HG02973 (cell line): ENCODE data around the gene PLAAT3.
"Not testable (repeated sequence)": the region's sequence is repeated elsewhere in the genome, so short reads cannot be mapped to it uniquely, and the experiment has no call there.

Experiments
- ATAC-seq: cut with Tn5 transposase; IDR thresholded peaks from one replicate; pipeline ENCODE4 v1.9.1; 2021; ENCODE audit warnings: moderate library complexity; ENCODE audit not compliant: unreplicated experiment

Gene PLAAT3

DNA sequence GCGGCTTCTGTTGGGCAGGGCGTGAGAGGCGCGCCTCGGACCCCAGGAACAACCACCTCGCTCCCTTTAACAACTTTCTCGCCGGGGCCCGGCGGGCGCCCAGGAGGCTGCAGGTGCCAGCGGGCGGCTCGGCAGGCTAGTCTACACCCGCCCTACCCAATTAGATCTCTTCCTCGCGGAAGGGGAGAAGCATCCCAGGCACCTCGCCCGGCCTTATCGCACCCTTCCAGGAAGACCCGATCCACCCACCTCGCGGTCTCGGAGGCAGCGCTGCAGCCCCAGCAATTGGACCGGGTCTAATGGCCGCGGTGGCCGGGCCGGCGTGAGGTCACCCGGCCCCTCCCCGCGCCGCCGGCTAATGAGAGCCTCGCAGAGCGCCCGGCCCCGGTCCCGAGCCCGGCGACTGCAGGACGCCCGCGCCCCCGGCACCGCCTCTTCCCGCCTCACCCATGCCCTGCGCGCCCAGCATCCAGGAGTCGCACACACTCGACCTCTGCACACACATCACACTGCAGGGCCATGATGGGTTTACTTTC lies at the start of gene PLAAT3:
PLAAT3 (minus strand) TSS at position 298 of the 536 bp plus-strand sequence. CDS start 419 bp downstream, outside the sequence.
- no peak for ATAC-seq

DNA sequence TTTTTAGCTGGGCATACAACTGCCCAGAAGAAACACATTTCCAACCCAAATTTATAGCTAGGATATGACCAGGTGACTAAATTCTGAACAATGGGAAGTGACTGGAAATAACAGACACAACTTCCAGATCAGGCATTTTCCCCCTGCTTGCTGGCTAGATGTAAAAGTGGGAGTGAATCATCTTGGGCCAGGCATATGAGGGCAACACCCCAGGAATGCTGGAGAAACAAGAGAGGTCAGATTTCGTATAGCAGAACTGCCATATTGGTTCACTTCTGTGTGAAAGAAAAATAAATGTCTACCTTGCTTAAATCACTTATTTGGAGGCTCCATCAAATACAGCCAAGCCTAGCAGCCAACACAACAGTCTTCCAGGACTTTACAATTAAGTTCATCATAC lies 49.6 kb upstream of the PLAAT3 start:
- no peak for ATAC-seq

- no peak for ATAC-seq
Measured at GRCh38 chr11:63660972-63661371, 46.7 kb upstream of the PLAAT3 start.

- no peak for ATAC-seq
Measured at GRCh38 chr11:63652671-63653070, 38.4 kb upstream of the PLAAT3 start.

DNA sequence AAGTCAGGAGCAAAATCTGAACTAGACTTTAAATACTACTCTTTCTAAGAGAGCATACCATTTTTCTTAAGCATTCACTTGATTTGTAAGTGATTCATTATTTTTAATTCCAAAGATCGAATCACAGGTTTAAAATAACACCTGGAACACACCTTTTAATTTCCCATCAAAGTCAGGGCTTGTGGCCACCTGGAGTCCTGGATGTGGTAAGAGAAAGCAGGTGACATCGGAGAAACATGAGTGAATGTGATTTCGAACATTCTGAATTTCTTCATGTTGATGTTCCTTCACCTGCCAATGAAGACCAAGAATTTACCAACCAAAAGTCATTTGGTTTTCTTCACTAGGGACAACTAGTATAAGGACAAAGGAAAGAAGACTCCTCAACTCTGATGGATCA lies 29.0 kb upstream of the PLAAT3 start:
- no peak for ATAC-seq

GRCh38 chr11:63641727-63642126 lies 27.5 kb upstream of the PLAAT3 start:
- no peak for ATAC-seq

DNA sequence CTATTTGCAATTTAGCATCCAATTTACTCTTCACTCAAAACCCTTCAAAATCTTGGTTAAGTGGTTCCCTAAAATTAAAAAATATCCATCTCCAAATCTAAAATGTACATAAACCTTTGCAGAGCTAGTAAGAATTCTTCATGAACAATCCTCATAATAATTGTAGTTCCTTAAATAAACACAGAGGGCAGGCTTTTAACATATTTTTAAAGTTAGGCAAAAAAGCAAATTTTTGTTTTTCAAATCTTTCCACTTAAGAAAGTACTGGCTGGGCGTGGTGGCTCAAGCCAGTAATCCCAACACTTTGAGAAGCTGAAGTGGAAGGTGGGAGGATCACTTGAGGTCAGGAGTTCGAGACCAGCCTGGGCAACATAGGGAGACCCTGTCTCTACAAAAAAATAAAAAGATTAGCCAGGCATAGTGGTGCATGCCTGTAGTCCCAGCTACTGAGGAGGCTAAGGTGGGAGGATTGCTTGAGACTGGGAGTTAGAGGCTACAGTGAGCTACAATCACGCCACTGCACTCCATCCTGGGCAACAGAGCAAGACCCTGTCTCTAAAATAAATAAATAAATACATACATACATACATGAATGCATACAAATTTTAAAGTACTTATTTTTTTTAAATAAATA lies 25.1 kb upstream of the PLAAT3 start:
- ATAC-seq: no peak

DNA sequence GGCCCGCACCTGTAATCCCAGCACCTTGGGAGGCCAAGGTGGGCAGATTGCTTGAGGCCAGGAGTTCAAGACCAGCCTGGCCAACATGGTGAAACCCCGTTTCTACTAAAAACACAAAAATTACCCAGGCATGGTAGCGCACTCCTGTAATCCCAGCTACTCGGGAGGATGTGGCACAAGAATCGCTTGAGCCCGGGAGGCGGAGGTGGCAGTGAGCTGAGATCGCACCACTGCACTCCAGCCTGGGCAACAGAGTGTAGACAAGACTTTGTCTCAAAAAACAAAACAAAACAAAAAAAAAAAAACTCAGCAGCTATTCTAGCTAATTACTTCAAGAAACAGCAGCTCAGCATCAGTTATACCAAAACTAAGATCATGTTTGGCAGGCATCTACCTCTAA lies 24.2 kb upstream of the PLAAT3 start:
- ATAC-seq: not testable (repeated sequence)

- no peak for ATAC-seq
Measured at GRCh38 chr11:63635762-63636465, 21.7 kb upstream of the PLAAT3 start.

GRCh38 chr11:63629426-63629825 lies 15.2 kb upstream of the PLAAT3 start:
- no peak for ATAC-seq

DNA sequence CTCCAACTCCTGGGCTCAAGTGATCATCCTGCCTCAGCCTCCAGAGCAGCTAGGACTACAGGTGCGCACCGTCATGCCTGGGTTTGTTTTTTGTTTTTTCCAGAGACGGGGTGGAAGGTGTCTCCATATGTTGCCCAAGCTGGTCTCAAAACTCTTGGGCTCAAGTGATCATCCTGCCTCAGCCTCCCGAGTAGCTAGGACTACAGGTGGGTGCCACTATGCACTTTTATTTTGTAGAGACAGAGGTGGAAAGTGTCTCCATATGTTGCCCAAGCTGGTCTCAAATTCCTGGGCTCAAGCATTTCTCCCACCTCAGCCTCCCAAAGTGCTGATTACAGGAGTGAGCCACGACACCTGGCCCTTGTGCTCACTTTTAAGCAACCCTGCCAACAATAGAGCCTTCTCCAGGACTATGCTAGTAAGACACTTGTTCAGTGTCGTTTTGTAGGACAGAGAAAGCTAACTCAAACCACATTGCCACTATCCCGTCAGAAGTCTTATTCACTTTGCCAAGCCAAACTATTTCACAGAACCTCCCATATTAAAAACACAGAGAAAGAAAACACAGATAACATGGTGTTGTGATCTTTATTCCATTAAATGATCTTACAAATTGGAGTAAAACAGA lies 9.4 kb upstream of the PLAAT3 start:
- no peak for ATAC-seq

DNA sequence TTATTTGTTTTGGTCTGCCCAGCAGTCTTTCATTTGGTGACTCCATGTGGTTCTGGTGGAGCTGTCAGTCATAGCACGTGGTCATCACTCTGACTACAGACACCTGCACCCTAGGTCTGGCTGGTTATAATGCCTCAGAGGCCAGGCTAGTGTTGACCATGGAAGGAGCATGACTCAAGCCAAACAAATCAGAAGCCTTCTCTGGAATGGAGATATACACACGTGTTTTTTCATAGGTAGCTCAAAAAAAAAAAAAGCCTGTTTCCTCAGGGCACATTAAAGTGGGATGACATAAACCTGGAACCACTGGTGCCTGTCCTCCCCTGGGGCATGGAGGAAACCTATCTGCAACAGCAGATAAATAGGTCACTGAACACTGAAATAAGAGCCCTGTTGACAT lies 8.1 kb upstream of the PLAAT3 start:
- ATAC-seq: no peak

GRCh38 chr11:63621071-63621470 lies 6.8 kb upstream of the PLAAT3 start:
- ATAC-seq: no peak

DNA sequence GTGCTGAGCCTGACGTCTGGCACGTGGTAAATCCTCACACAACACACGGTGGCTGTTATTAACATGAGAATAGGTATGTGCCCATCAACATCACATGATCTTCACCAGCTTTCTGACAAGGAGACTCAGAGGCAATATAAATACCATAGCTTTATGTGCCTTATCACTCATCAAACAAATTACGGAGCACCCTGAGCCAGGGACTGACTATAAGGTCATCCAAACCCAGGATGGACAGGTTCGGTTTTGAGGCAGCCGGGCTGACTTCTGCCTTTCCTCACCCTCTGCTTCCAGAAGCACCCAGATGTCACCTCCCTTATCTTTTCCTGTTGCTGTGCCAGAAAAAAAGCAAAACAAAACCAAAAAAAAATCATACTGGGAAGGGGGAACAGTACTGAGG lies 5.7 kb upstream of the PLAAT3 start:
- no peak for ATAC-seq

DNA sequence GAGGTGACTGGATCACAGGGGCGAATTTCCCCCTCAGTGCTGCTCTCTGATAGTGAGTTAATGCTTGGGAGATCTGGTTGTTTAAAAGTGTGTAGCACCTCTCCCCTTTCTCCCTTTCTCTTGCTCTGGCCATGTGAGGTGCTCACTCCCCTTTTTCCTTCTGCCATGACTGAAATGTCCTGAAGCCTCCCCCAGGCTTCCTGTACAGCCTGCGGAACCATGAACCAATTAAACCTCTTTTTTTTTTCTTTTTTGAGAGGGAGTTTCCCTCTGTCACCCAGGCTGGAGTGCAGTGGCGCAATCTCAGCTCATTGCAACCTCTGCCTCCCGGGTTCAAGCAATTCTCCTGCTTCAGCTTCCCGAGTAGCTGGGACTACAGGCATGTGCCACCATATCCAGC lies 3.5 kb upstream of the PLAAT3 start:
- ATAC-seq: not testable (repeated sequence)

DNA sequence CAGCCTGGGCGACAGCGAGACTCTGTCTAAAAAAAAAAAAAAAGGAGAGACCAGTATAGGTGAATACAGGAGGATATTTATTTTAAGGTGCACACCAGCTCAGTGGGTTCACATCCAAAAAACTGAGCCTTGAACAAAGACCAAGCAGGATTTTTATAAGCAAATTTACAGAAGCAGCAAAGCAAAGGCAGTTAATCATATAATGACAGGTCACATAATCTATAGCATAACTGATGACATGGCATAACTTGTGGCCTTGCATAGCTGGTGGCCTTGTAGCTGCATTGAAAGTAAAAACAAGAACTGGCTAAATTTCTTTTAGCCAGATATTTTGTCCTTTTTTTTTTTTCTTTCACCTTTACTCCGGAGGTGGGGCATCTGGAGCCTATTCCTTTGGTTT lies 2.7 kb upstream of the PLAAT3 start:
- no peak for ATAC-seq

DNA sequence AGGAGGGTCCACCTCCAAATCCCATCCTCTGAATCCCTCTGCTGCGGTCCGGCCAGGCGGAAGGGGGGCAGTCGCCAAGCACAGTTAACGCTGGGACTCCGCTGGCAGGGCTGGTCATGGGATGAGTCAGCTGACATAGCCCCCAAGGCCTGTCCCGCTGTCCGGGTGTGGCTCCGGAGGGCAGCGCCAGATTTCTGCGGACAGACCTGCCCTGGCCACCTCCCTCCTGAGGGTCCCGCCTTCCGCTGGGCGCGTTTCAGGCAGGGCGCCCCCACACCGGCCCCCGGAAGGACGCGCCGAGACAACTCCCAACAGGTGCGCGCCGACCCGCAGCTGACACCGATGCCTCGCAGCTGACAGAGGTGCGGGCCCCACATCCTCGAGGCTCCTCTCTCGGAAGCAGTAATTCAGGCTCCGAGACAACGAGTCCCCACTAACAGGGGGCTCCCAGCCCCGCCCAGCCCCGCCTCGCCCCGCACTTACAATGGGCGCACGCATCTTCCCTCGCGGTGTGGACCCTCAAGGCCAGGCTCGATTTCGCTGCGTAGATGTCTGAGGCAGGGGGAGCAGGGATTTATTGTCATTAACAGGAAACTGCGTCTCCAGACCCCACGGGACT lies 607 bp downstream of the PLAAT3 start:
- no peak for ATAC-seq

- no peak for ATAC-seq
Measured at GRCh38 chr11:63612181-63612580, 2.1 kb downstream of the PLAAT3 start.

- no peak for ATAC-seq
Measured at GRCh38 chr11:63611395-63611747, 2.9 kb downstream of the PLAAT3 start.

- no peak for ATAC-seq
Measured at GRCh38 chr11:63610604-63611394, 3.4 kb downstream of the PLAAT3 start.
